Activated CD4-positive, alpha-beta memory T cell treated with anti-CD3 and anti-CD28 coated beads for 36 hours (primary cell): ENCODE results near the gene CKAP5. TPM values are rescaled to one million over a fixed set of nuclear protein-coding genes. Genes with fewer than 3 reads are reported as not detected.

Source experiments
- CTCF ChIA-PET: fragments of 350-600 bp; sonication (Branson Sonifier 250); formaldehyde crosslinking; loops from one replicate; lab custom pipeline; 2021; ENCODE audit warnings: antibody characterized with exemption, inconsistent platforms; lab: Charles Lee
- POLR2A ChIA-PET: fragments of 350-600 bp; sonication (Branson Sonifier 250); formaldehyde crosslinking; loops from one replicate; lab custom pipeline; 2021; ENCODE audit warnings: antibody characterized with exemption; lab: Charles Lee
- DNase-seq: peaks from one replicate; pipeline ENCODE4 v3.0.0-alpha.2; 2020
- H3K27ac Mint-ChIP-seq: one replicate; pipeline ENCODE4 v1.8.0; 2021; ENCODE audit warnings: mixed read lengths
- H3K27me3 Mint-ChIP-seq: one replicate; pipeline ENCODE4 v1.8.0; 2021; ENCODE audit warnings: mixed read lengths
- H3K36me3 Mint-ChIP-seq: one replicate; pipeline ENCODE4 v1.8.0; 2021; ENCODE audit warnings: mixed read lengths
- H3K4me1 Mint-ChIP-seq: one replicate; pipeline ENCODE4 v1.8.0; 2021; ENCODE audit warnings: low read depth, mixed read lengths
- H3K4me3 Mint-ChIP-seq: one replicate; pipeline ENCODE4 v1.8.0; 2021; ENCODE audit warnings: mild to moderate bottlenecking, mixed read lengths
- H3K9me3 Mint-ChIP-seq: one replicate; pipeline ENCODE4 v1.8.0; 2021; ENCODE audit warnings: mixed read lengths
- intact Hi-C: fragments of 100-400 bp; cut with micrococcal nuclease; formaldehyde crosslinking; loops from one replicate; pipeline ENCODE4 v1.15.1; 2023
- total RNA-seq, 2 experiments: library from RNA; stranded (reverse); gene quantifications; one replicate each; pipeline ENCODE4 v1.2.3, GENCODE V29; 2021

CKAP5 gene
- total RNA-seq, 2 experiments from 2014 or later, result 174 TPM

DNA sequence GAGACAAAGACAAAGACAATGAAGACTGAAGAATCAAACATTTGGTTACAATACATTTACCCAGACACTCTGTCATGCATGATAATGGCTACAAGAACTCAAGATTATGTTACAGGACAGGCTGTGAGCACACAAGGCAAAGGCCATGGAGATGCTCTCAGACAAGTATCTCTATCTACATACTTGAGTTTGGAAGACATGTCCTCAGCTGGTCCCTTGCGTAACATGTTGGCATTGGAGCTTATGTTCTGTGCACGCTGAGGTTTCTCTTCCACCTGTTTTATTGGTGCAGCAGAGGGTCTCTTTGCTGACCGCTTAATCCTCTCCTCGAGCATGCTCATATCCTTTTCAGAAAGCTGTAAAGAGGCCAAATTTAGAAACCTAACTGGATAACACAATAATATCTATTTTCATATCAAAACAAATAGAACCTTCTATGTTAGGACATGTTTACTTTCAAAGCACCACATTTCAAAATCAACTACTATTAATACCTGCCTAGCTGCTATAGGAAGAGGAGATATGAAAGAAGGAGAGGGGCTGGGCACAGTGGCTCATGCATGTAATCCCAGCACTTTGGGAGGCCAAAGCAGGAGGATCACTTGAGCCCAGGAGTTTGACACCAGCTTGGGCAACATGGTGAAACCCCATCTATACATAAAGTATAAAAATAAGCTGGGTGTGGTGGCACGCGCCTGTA, 85.5 kb downstream of the CKAP5 start:
- CTCF ChIA-PET, result no interaction called here
- intact Hi-C loops, result loop anchor here (5.0 kb wide), 1 partner anchor 42 kb away; no protein-coding TSS in a partner anchor

DNA sequence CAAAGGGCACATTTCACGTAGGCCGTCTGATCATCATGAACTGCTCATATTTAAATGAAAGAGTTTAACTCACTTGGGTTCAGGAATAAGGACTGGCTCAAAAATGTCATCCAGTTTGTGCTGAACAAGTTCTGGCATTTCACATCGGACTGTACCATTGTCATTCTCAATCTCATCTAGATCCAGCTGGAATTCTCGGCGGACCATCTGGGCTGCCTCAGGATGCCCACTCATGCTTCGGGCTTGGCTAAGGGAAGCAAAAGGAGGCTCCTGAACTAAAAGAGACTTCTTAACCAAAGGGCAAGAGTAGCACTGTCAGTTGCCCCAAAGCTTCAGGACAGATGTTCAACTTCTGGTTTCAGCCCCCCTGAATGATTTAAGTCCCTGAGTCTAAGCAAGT, 86.9 kb downstream of the CKAP5 start:
- no peak for DNase-seq
- intact Hi-C loops, result no loop called here
- Mint-ChIP-seq H3K4me3 (no peak overlapping the region), H3K36me3 (peaks cover 55% of the 10 kb centered on the region), H3K27me3 (no peaks in the 10 kb centered on the region), H3K27ac (no peak overlapping the region), H3K4me1 (no peaks in the 10 kb centered on the region), H3K9me3 (no peaks in the 10 kb centered on the region)
- POLR2A ChIA-PET, result no interaction called here
- CTCF ChIA-PET, result no interaction called here

More for the DNA sequence above, 85.5 kb downstream of the CKAP5 start:
- DNase-seq, result no peak
- Mint-ChIP-seq H3K9me3 (no peaks in the 10 kb centered on the region), H3K27ac (no peak overlapping the region), H3K27me3 (no peaks in the 10 kb centered on the region), H3K4me1 (no peaks in the 10 kb centered on the region), H3K4me3 (no peak overlapping the region), H3K36me3 (peaks cover 53% of the 10 kb centered on the region)
- POLR2A ChIA-PET, result no interaction called here

DNA sequence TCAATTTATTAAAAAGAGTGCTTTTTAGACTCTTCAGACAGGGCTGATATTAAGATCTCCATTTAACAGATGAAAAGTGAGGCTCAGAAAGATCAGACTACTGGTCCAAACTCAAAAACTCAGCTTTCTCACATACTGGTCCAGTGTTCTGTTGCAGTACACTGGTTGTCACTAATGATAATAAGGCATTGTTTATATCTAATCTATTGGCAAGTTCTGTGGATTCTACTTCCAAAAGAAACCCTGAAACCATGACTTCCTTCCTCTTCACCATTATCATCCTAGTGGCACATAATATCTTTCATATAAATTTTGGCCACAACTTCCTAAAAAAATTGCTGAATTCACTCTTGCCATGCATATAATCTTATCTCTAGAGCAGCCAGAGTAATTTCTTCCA, 90.1 kb downstream of the CKAP5 start:
- H3K4me1 Mint-ChIP-seq, result no peaks in the 10 kb centered on the region
- ChIA-PET CTCF (no interaction called here), POLR2A (no interaction called here)
- peaks cover 50% of the 10 kb centered on the region for H3K36me3 Mint-ChIP-seq
- DNase-seq, result no peak
- no peak overlapping the region for H3K4me3 Mint-ChIP-seq
- H3K9me3 Mint-ChIP-seq, result no peaks in the 10 kb centered on the region
- no peak overlapping the region for H3K27ac Mint-ChIP-seq
- no peaks in the 10 kb centered on the region for H3K27me3 Mint-ChIP-seq
- intact Hi-C loops, result no loop called here

DNA sequence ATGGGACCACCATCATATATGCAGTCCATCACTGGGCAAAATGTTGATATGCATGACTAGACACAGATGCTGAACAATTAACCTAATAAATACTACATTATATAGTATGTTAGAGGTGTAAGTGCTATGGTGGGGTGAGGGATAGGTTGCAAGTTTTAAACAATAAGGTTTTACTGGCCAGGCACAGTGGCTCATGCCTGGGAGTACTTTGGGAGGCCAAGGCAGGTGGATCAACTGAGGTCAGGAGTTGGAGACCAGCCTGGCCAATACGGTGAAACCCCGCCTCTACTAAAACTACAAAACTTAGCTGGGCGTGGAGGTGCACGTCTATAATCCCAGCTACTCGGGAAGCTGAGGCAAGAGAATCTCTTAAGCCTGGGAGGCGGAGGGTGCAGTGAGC, 98.9 kb downstream of the CKAP5 start:
- intact Hi-C loops, result no loop called here
- POLR2A ChIA-PET, result no interaction called here
- Mint-ChIP-seq H3K4me3 (no peak overlapping the region), H3K9me3 (no peaks in the 10 kb centered on the region), H3K27ac (no peak overlapping the region), H3K4me1 (no peaks in the 10 kb centered on the region), H3K36me3 (peaks cover 64% of the 10 kb centered on the region), H3K27me3 (no peaks in the 10 kb centered on the region)
- CTCF ChIA-PET, result no interaction called here
- no peak for DNase-seq

DNA sequence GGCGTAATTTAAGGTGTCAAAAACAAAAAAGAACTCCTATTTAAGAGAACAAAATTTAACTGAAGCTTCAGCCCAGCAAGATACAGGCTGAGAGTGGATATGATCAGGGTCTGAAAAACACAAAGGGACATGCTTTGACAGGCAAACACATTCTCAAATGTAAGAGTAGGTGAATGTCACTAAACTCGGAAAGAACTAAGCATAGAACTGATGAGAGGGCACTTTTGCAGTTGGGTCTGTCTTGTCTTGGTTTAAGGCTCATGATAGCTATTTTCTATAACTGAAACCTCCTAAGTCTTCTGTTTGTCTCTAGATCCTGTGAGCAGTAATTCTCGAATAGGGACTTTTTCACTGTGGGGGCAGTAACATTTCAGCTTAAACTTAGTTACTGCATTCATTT, 100.1 kb downstream of the CKAP5 start:
- intact Hi-C loops, result no loop called here
- Mint-ChIP-seq H3K27me3 (no peaks in the 10 kb centered on the region), H3K36me3 (peaks cover 69% of the 10 kb centered on the region), H3K27ac (no peak overlapping the region), H3K9me3 (no peaks in the 10 kb centered on the region), H3K4me1 (no peaks in the 10 kb centered on the region), H3K4me3 (no peak overlapping the region)
- ChIA-PET POLR2A (no interaction called here), CTCF (no interaction called here)
- no peak for DNase-seq

DNA sequence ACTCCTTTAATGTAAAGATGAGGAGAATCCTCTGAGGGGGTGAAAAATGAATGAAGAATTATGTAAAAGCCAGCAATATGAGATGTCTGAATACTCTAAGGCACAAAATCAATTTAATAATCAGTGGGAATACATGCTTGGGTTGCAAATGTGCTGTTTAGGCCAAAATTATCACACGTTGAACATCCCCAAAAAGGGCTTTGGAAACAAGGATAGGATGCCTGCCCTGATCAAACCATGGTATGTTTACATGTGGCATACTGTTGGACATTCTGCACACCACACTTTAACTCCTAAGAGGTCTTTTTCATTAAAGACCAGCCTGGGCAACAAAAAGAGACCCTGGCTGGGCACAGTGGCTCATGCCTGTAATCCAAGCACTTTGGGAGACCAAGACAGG, 100.8 kb downstream of the CKAP5 start:
- POLR2A ChIA-PET, result no interaction called here
- Mint-ChIP-seq H3K9me3 (no peaks in the 10 kb centered on the region), H3K4me1 (no peaks in the 10 kb centered on the region), H3K27me3 (no peaks in the 10 kb centered on the region), H3K36me3 (peaks cover 65% of the 10 kb centered on the region), H3K4me3 (no peak overlapping the region), H3K27ac (no peak overlapping the region)
- CTCF ChIA-PET, result no interaction called here
- intact Hi-C loops, result no loop called here
- DNase-seq, result no peak

DNA sequence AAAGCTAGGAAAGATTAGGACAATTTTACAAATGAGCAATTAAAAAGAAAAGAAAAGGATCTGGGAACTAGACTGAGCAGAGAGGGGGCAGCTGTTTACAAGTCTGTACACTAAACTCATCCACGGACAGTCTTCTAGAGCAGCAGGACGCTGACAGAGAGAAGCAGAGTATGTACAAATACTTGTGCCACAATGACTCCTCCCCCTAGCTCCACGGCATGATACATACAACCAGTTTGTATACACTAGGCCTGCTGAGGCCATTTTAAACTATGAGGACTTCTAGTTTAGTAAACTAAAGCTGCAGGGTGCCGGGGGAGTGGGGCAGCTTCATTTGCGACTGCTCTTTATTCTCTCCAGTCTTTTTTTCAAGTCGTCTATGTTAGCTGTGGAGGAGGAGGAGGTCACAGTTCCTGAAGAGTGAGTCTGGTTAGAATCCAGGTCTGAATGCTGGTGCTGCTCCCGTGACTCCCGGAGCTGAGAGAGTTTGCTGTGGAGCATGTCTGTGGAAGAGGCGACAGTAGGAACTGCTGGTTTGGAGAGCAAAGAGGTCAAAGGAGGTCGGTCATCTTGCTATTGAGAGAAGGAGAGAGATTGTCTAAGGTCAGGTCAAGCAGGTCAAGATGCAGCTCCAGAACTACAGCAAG, 102.3 kb downstream of the CKAP5 start:
- Mint-ChIP-seq H3K36me3 (peaks cover 60% of the 10 kb centered on the region), H3K4me1 (no peaks in the 10 kb centered on the region), H3K9me3 (no peaks in the 10 kb centered on the region), H3K4me3 (no peak overlapping the region), H3K27ac (no peak overlapping the region), H3K27me3 (no peaks in the 10 kb centered on the region)
- intact Hi-C loops, result no loop called here
- CTCF ChIA-PET, result no interaction called here
- DNase-seq, result no peak
- POLR2A ChIA-PET, result interaction anchor here (1.7 kb wide), 1 partner anchor 43 kb away, joined by 3 read pairs; the partner anchor contains the start of genes ARHGAP1 and ZNF408

DNA sequence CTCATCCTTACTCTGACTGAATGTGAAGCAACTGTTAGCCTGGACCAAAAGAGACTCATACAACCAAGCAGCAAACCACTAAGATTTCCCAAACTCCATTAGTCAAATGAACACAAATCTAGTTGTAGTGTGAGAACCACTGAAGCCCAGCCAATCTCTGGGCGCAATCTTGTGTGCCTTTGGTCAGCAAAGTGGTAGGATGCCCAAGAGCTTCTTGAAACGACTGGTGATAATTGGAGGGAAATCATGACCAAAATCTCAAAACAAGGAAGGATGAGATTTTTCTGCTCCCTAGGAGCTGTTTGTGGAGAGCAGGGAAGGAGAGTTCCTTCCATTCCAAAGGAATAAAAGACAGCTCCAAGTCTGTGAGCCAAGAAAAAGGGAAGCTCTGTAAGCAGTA, 103.0 kb downstream of the CKAP5 start:
- H3K9me3 Mint-ChIP-seq, result no peaks in the 10 kb centered on the region
- intact Hi-C loops, result no loop called here
- POLR2A ChIA-PET, result interaction anchor here (1.7 kb wide), 1 partner anchor 42 kb away, joined by 3 read pairs; the partner anchor contains the start of genes ARHGAP1 and ZNF408

DNA sequence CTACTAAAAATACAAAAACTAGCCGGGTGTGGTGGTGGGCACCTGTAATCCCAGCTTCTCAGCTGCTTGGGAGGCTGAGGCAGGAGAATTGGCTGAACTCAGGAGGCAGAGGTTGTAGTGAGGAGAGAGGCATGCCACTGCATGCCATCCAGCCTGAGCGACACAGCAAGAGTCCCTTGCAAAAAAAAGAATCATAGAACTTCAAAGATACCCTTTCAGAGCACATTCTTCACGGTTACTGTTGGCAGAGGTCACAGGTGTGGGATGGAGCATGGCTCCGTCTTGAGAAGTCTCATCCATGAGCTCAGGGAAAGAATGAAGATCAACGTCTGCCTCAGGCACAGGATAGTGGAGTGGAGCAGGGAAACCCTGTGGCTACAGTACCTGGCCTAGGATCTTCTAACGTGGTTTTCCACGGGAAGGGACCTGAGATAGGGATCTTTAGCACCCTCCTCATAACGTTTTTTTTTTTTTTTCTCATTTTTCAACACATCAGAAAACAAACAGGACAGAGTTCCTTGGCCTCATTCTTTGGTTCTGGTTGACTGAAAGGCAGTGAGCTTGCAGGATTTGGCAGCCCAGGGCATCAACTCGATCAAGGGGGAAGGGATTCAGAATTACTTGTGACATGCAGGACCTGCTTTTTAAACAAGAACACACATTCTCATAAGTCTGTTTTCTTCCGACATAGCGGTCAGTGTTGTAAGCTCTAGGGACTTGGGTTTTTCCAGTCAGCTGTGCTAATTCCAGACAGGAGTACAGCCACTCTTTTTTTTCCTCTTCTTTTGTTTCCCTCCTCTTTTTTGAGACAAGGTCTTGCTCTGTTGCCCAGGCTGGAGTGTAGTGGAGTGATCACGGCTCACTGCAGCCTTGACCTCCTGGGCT, 104.2 kb downstream of the CKAP5 start:
- no peak for DNase-seq
- no peak overlapping the region for H3K27ac Mint-ChIP-seq
- intact Hi-C loops, result no loop called here
- no peaks in the 10 kb centered on the region for H3K4me1 Mint-ChIP-seq
- CTCF ChIA-PET, result interaction anchor here (0.7 kb wide), 1 partner anchor 164 kb away, joined by 4 read pairs; no protein-coding TSS in a partner anchor
- H3K36me3 Mint-ChIP-seq, result peaks cover 52% of the 10 kb centered on the region
- POLR2A ChIA-PET, result no interaction called here
- H3K9me3 Mint-ChIP-seq, result no peaks in the 10 kb centered on the region
- H3K4me3 Mint-ChIP-seq, result no peak overlapping the region
- H3K27me3 Mint-ChIP-seq, result no peaks in the 10 kb centered on the region

More for the DNA sequence above, 103.0 kb downstream of the CKAP5 start:
- no peak for DNase-seq
- CTCF ChIA-PET, result no interaction called here
- Mint-ChIP-seq H3K27me3 (no peaks in the 10 kb centered on the region), H3K27ac (no peak overlapping the region), H3K4me1 (no peaks in the 10 kb centered on the region), H3K4me3 (no peak overlapping the region), H3K36me3 (peaks cover 58% of the 10 kb centered on the region)

DNA sequence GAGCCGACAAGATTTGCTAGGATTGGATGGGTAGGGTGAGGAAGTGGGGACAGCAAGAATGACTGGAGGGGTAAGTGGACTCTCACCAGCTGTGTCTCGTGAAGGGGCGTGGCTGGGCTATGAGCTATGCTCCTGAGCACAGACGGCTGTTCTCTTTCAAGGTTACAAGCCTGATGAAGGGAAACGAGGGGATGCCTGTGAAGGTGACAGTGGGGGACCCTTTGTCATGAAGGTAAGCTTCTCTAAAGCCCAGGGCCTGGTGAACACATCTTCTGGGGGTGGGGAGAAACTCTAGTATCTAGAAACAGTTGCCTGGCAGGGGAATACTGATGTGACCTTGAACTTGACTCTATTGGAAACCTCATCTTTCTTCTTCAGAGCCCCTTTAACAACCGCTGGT, 107.2 kb downstream of the CKAP5 start:
- intact Hi-C loops, result no loop called here
- no peaks in the 10 kb centered on the region for H3K27me3 Mint-ChIP-seq
- H3K4me3 Mint-ChIP-seq, result no peak overlapping the region
- DNase-seq, result no peak
- H3K27ac Mint-ChIP-seq, result no peak overlapping the region
- peaks cover 29% of the 10 kb centered on the region for H3K36me3 Mint-ChIP-seq
- CTCF ChIA-PET, result no interaction called here
- no peaks in the 10 kb centered on the region for H3K9me3 Mint-ChIP-seq
- H3K4me1 Mint-ChIP-seq, result no peaks in the 10 kb centered on the region
- POLR2A ChIA-PET, result no interaction called here

DNA sequence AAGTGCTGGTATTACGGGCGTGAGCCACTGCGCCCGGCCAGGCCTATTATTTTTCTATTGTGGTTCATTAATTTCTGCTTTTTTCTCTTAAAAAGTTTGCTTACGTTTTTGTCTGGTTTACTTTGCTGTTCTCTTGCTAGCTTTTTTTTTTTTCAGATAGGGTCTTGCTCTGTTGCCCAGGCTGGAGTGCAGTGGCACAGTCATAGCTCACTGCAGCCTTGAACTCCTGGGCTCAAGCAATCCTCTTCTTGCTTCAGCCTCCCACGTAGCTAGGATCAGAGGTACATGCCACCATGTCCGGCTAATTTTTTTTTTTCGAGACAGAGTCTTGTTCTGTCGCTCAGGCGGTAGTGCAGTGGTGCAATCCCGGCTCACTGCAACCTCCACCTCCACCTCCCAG, 108.4 kb downstream of the CKAP5 start:
- Mint-ChIP-seq H3K9me3 (no peaks in the 10 kb centered on the region), H3K36me3 (peaks cover 18% of the 10 kb centered on the region), H3K27me3 (no peaks in the 10 kb centered on the region), H3K4me3 (no peak overlapping the region), H3K4me1 (no peaks in the 10 kb centered on the region), H3K27ac (no peak overlapping the region)
- CTCF ChIA-PET, result no interaction called here
- DNase-seq, result no peak
- POLR2A ChIA-PET, result interaction anchor here (0.7 kb wide), 1 partner anchor 235 kb away, joined by 3 read pairs; no protein-coding TSS in a partner anchor
- intact Hi-C loops, result no loop called here

DNA sequence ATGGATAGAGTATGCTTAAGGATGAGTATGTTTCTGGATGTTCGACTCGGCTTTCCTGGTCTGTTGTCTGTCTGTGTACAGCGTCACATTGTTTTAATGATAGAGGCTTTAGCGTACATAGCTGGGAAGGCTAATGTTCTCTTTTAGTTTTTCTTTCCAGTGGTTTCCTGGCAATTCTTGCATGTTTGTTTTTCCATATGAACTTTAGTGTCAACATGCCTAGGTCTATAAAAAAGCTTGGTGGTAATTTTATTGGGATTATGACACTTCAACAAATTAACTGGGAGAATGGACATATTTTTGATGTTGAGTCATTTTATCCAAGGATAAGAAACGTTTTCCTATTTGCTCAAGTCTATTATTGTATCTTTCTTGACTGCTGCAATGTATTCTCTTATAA, 109.5 kb downstream of the CKAP5 start:
- H3K4me3 Mint-ChIP-seq, result no peak overlapping the region
- no peak for DNase-seq
- H3K27me3 Mint-ChIP-seq, result no peaks in the 10 kb centered on the region
- H3K4me1 Mint-ChIP-seq, result no peaks in the 10 kb centered on the region
- POLR2A ChIA-PET, result no interaction called here
- H3K27ac Mint-ChIP-seq, result no peak overlapping the region
- CTCF ChIA-PET, result interaction anchor here (0.5 kb wide), 1 partner anchor 298 kb away, joined by 4 read pairs; no protein-coding TSS in a partner anchor
- intact Hi-C loops, result no loop called here
- no peaks in the 10 kb centered on the region for H3K9me3 Mint-ChIP-seq
- H3K36me3 Mint-ChIP-seq, result peaks cover 9% of the 10 kb centered on the region
